NCI-H1436 treated with DMSO at 0.1 percent for 48 hours (cell line): Measurements from ENCODE around the gene TPSD1.
"Not testable (repeated sequence)": the region's sequence is repeated elsewhere in the genome, so short reads cannot be mapped to it uniquely, and the experiment has no call there.

Experiments
- DNase-seq: peaks from one replicate; lab custom pipeline; 2025; lab: John Stamatoyannopoulos, UW

Gene TPSD1

DNA sequence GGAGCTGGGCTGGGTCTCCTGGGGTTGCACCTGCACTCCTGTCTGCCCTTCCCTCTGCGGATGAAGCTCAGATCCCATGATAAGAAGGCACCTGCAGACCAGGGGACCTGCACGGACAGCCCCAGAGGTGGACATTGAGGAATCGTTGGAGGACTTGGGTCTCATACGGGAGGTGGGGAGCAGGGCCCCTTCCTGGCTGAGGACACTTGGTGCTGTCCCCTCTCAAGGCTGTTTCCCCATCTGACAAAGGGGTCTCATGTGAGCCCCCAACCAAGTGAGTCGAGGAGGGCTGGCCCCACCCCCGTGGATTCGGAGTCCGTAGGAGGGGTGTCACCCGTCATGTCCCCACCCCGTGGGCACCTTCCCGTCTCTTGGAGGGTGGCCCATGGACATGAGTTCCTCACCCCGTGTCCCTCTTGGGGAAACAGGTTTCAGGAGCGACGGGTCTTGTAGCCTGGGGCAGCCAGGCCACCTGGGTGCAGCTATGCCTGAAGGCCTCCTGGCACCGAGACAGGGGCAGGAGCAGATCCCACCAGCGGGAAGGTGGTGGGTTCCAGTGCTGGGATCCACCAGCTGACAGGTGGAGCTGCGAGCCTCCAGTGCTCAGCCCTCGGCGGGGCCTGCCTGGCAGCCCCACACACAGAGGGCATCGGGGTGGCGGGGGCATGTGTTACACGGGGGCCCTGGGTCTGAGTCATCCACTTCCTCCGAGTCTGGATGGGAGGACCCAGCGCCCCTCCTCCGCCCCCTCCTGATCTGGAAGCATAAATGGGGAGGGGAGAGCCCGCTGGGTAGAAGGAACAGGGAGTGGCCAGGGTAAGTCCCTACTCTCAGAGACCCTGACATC, at the start of gene TPSD1:
TSS of gene TPSD1 (plus strand) at position 794 of the 847 bp plus-strand sequence. CDS start 212 bp downstream, outside the sequence.
- not testable (repeated sequence) for DNase-seq

DNA sequence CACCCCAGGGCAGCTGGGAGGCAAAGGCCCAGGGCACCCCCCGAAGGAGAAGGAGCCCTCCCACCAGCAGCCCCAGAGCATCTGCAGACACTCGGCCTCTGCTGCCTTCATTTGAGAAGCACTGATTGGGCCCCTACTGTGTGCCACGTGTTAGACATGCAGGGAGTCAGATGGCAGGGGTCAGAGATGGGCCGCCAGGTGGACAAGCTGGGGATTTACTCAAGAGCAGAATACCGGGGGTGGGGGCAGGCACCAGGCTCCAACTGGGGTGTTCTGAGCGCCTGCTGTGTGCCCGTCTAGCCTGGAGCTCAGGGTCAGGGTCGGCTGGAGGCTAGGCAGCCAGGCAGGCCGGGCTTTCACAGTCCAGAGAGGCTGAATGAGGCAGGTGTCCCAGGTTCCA, 49.5 kb upstream of the TPSD1 start:
- no peak for DNase-seq

DNA sequence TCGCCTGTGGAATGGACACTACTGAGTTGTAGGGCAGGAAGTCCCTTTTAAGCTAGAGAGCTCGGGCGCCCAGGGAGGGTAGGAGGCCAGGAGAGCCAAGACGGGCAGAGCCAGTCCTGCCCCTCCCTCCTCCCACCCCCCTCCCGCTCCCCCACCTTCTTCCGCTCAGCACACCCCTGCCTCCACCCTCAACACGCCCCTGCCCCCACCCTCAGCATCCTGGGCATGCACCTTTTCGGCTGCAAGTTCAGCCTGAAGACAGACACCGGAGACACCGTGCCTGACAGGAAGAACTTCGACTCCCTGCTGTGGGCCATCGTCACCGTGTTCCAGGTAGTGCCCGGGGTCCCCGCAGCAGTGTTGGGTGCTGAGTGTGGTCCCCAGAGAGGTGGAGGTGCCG, 49.1 kb upstream of the TPSD1 start:
- DNase-seq, result no peak

DNA sequence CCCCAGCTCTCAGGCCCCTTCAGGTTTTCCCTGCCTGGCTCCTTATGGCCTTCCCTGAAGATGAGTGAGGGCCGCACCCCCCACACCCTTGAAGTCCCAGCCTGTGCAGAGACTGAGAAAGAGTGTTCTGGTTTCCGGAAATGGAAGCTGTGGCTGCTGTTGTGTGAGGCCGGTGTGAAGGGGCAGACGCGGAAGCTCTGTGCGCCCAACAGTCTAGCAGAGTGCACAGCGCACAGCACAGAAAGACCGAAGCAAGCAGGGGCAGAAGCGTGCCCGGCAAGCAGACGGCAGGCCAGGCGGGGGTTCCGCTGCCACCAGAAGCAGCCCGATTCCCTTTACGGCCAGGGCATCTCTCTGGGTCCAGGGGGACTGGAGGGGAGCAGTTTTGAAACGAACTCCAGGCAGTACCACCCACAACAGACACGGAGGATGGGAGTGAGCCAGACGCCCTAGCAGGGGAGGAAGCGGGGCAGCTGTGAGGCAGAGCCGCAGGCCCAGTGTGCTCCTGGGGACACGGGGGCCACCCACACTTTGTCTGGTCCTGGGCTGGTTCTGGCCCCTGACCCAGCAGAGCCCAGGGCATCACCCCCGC, 47.5 kb upstream of the TPSD1 start:
- DNase-seq, result no peak

DNA sequence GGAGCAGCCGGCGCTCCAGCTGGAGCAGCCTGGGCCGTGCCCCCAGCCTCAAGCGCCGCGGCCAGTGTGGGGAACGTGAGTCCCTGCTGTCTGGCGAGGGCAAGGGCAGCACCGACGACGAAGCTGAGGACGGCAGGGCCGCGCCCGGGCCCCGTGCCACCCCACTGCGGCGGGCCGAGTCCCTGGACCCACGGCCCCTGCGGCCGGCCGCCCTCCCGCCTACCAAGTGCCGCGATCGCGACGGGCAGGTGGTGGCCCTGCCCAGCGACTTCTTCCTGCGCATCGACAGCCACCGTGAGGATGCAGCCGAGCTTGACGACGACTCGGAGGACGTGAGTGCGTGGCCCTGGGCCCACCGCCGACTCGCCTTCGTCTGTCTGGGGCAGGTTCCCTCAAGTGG, 46.8 kb upstream of the TPSD1 start:
- no peak for DNase-seq

DNA sequence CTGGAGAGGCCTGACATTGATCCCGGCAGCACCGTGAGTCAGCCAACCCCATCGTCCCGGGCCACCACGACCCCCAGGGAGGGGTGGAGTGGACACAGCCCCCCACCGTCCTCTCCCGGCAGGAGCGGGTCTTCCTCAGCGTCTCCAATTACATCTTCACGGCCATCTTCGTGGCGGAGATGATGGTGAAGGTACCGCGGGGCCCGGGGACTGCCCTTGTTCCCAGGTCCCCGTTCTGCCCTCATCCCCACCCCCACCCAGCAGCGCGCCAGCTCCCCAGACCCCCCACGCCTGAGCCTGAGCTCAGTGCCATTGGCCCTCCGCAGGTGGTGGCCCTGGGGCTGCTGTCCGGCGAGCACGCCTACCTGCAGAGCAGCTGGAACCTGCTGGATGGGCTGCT, 45.4 kb upstream of the TPSD1 start:
- DNase-seq, result no peak

DNA sequence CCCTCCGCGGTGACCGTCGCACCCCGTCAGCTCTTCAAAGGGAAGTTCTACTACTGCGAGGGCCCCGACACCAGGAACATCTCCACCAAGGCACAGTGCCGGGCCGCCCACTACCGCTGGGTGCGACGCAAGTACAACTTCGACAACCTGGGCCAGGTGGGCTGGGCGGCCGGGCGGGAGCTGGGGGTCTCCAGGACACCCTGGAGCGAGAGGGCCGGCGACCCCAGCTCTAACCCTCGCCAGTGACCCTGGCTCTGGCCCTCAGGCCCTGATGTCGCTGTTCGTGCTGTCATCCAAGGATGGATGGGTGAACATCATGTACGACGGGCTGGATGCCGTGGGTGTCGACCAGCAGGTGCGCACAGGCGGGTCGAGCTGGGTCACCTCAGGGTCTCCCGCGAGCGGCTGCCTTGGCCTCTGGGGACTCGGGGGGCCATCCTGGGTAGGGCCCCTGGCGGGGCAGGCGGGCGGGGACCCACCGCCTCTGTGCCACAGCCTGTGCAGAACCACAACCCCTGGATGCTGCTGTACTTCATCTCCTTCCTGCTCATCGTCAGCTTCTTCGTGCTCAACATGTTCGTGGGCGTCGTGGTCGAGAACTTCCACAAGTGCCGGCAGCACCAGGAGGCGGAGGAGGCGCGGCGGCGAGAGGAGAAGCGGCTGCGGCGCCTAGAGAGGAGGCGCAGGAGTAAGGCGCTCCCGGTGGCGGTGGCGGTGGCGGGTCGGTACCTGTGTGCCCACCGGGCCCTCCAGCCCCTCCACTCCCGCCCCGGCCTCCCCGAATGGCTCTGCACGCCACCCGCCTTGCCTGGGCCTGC, 44.2 kb upstream of the TPSD1 start:
- DNase-seq, result no peak

DNA sequence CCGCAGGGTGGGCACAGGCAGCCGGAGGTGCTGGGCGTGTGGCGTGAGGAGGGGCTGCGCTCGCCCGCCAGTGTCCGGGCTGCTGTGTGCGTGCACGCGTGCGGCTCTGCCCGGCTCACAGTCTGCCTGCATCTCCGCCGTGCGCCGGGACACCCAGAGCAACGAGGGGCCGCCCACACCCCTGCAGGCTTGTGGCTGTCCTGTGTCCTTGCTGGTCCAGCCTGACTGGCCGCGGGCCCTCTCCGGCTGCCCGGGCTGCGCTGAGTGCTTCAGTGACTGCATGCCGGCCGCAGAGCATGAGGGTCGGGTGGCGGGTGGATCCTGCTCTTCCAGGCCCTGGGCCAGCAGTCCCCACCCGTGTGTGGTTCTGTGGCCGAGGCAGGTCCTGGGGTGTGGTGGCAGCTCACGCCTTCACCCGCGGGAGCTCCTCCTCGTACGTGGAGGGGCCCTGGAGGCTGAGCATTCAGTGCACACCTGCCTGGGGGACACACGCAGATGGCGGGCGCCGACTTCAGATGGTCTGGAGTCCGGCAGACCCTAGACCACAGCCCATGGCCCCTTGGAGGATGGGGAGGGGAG, 43.2 kb upstream of the TPSD1 start:
- DNase-seq, result no peak

DNA sequence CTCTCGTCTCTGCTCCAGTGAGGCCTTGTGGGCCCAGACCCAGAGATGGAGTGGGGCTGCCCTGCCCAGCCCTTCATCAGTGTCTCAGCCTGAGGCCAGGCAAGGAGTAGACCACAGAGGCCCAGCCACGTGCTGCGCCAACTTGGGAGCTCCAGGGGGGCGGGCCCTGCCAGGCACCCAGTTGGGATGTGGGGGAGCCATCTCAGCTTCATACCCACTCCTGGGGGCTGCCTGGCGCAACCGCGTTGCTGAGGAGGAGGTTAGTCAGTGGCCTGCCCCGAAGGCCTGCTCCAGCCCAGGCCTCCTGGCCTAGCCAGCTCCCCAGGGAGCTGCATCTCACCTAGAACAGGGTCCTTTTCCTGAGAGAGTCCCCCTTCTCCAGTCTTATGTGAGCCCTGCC, 42.6 kb upstream of the TPSD1 start:
- no peak for DNase-seq

DNA sequence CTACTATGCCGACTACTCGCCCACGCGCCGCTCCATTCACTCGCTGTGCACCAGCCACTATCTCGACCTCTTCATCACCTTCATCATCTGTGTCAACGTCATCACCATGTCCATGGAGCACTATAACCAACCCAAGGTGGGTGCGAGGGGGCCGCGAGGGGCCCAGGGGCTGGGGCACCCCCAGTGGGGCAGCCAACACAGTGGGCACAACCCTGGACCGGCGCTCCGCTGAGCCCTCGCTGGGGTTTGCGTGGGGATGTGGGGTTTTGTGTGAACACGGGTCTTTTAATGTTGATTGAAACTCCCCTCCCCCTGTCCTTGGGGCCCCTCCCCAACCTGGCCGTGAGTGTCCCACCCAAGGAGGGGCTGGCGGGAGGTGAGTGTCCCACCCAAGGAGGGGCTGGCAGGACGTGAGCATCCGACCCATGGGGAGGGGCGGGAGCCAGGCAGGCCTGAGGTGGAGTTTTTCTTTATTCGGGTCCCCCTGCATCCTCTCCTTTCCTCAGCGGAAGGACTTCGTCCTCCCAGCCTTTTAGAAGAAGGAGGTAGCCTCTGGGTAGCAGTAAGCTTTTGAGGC, 42.0 kb upstream of the TPSD1 start:
- DNase-seq, result no peak

DNA sequence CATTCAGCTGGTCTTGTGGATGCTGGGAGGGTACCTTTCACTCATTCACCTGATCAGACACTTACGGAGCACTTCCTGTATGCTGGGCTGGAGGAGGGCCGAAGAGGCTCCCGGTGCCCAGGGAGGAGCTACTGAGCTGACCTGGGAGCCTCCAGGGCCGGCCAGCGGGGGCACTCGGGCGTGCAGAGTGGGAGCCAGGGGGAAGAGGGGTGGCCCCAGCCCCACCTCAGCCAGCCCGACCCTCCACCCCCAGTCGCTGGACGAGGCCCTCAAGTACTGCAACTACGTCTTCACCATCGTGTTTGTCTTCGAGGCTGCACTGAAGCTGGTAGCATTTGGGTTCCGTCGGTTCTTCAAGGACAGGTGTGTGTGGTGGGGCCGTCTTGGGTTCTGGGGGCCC, 41.1 kb upstream of the TPSD1 start:
- no peak for DNase-seq

DNA sequence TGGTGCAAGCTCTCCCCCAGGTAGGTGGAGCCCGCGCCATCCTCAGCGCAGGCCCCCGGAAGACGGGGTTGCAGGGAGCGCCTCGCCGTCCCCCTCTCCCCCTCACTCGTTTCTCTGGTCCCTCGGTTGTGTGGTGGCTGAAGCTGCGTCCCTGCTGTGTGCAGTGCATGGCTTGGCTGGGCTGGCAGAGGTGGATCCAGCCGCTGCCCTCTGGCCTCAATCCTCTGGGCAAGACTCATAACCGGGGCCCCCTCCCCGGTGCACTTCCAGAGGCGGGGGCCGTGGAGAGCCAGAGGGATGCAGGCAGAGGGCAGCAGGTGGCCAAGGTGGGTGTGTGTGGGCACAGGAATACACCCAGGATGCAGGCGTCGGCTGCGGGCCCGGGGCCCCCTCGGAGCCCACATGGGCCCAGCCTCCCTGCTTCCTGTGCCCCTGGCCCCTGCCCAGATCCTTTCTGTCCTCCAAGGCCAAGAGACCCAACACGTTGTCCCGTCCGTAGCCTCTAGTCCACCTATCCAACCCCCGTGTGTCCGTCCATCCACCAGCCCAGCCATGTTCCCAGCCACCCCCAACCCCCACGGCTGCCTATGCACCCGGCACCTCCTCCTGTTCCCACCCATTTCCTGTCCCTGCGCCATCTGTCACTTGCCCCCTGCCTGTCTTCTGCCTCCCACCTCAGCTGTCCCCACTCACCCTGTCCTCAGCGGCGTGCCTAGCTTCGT, 40.1 kb upstream of the TPSD1 start:
- DNase-seq, result no peak

DNA sequence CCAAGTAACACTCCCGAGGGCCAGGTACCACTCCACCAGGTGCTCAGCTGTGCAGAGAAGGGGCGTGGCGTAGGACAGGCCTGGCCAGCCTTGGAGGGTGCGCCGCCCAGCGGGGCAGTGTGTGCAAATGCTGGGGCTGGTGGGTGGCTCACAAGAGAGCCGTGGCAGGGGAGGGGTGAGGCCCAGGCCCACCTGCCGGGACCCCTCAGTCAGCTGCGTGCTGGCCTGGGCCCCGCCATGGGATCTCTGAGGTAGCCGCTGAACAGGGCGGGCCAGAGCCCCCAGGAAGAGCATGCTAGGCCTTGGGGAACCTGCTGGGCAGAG, 39.6 kb upstream of the TPSD1 start:
- no peak for DNase-seq

DNA sequence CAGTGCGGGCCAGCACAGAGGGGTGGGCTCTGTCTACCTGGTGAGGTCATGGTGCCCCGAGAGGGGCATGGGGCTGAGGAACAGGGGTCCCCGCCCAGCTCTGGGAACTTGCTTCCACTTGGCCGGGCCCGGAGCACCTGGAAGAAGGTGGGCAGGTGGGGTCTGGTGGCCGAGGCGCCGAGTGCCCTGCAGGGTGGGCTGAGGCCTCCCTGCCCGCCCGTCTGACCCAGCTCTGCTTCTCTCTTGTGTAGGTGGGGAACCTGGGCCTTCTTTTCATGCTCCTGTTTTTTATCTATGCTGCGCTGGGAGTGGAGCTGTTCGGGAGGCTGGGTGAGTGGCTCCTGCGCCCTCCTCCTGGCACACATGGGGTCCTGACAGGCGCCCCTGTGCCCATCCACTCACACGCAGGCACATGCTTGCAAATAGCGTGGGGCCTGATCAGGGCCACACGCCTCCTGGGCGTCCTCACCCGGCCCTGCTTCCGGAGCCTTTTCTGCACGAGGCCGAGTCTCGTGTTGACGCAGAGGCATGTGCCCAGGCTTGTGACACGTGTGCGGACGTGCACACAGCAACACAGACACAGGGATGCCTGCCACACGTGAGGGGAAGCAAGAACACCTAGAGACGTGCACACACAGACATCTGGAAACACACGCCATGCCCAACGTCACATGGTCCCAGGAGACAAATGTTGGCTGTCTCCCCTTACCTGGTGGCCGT, 39.0 kb upstream of the TPSD1 start:
- no peak for DNase-seq

DNA sequence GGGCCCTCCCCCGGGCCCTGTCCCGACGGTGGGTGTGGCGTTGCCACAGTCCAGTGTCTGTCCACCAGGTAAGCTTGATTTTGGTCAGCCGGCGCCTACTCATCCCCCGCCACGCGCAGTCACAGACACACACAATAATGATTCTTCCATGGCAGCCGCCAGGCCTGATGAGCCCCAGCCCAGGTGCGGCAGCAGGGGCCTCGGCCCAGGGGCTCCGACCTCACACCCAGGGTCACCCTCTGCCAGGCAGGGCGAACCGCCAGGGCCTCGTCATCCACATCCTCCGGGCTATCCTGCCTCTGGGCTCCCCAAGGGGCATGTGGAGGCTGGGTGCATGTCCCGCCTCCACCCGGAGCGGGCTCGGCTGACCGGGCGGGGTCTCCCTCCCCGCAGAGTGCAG, 38.3 kb upstream of the TPSD1 start:
- DNase-seq, result no peak

DNA sequence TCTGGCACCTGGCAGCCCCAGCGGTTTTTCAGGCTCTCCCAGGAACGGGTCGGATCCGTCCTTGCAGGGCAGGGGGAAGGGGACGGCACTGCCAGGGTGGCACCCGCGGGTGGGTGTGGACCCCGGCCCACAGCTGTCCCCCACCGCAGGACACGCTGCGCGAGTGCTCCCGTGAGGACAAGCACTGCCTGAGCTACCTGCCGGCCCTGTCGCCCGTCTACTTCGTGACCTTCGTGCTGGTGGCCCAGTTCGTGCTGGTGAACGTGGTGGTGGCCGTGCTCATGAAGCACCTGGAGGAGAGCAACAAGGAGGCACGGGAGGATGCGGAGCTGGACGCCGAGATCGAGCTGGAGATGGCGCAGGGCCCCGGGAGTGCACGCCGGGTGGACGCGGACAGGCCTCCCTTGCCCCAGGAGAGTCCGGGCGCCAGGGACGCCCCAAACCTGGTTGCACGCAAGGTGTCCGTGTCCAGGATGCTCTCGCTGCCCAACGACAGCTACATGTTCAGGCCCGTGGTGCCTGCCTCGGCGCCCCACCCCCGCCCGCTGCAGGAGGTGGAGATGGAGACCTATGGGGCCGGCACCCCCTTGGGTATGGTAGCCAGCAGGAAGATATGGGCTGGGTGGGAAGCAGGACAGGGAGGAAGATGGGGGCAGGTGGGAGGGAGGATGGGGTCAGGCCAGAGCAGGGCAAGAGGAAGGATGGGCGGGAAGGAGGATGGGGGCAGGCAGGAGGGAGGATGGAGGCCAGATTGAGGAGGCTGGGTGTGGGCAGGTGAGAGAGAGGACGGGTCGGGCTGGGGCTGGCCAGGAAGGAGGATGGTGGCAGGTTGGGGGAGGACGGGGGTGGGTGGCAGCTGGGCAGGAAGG, 37.6 kb upstream of the TPSD1 start:
- DNase-seq, result no peak

DNA sequence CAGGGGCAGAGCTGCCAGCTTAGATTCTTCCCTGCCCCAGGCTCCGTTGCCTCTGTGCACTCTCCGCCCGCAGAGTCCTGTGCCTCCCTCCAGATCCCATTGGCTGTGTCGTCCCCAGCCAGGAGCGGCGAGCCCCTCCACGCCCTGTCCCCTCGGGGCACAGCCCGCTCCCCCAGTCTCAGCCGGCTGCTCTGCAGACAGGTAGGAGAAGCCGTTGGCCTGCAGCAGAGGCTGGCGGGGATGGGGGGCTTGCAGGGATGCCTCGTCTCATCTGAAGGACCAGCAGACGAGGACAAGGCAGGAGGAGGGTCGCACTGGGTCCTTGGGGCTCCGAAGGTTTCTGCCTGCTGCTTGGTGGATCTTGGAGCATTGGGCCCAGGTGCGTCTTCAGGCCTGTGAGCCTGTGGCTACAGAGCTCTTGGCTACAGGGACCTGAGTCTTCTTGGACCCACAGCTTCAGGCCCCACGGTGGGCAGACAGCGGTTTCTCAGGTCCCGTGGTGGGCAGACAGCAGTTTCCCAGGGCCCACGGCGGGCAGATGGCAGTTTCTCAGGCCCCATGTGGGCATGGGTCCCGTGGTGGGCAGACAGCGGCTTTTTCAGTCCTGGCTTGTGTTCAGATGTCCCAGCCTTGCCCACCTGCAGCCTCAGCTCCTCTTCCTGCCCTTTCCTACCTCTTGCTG, 36.8 kb upstream of the TPSD1 start:
- no peak for DNase-seq

DNA sequence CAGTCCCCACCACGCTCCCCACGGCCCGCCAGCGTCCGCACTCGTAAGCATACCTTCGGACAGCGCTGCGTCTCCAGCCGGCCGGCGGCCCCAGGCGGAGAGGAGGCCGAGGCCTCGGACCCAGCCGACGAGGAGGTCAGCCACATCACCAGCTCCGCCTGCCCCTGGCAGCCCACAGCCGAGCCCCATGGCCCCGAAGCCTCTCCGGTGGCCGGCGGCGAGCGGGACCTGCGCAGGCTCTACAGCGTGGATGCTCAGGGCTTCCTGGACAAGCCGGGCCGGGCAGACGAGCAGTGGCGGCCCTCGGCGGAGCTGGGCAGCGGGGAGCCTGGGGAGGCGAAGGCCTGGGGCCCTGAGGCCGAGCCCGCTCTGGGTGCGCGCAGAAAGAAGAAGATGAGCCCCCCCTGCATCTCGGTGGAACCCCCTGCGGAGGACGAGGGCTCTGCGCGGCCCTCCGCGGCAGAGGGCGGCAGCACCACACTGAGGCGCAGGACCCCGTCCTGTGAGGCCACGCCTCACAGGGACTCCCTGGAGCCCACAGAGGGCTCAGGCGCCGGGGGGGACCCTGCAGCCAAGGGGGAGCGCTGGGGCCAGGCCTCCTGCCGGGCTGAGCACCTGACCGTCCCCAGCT, 35.7 kb upstream of the TPSD1 start:
- no peak for DNase-seq
